CD4-positive, alpha-beta T cell treated with Interleukin-4 for 4 hours (primary cell): ENCODE results near the gene TM9SF3.
"Not testable (repeated sequence)": the region's sequence is repeated elsewhere in the genome, so short reads cannot be mapped to it uniquely, and the experiment has no call there.

ENCODE experiments used
- DNase-seq: peaks from one replicate; pipeline ENCODE4 v3.0.0-alpha.2; 2020

Gene TM9SF3

GRCh38 chr10:96598846-96599245 lies 12.0 kb upstream of the TM9SF3 start:
- no peak for DNase-seq

GRCh38 chr10:96596422-96597407 lies 9.9 kb upstream of the TM9SF3 start:
- no peak for DNase-seq

GRCh38 chr10:96595741-96596140 lies 8.9 kb upstream of the TM9SF3 start:
- DNase-seq = no peak

GRCh38 chr10:96591946-96592345 lies 5.1 kb upstream of the TM9SF3 start:
- no peak for DNase-seq

- DNase-seq = peak; percentile 49
Measured at GRCh38 chr10:96588616-96589419, 2.0 kb upstream of the TM9SF3 start.

GRCh38 chr10:96588060-96588554 lies 1.3 kb upstream of the TM9SF3 start:
- no peak for DNase-seq

GRCh38 chr10:96587264-96588059 lies 650 bp upstream of the TM9SF3 start:
- peak; percentile 61 for DNase-seq

- DNase-seq = peak; percentile 48
Measured at GRCh38 chr10:96585736-96586418, 935 bp downstream of the TM9SF3 start.

GRCh38 chr10:96584474-96584873 lies 2.3 kb downstream of the TM9SF3 start:
- DNase-seq = no peak

GRCh38 chr10:96584035-96584434 lies 2.8 kb downstream of the TM9SF3 start:
- DNase-seq = no peak

GRCh38 chr10:96579133-96579532 lies 7.7 kb downstream of the TM9SF3 start:
- DNase-seq = no peak

- DNase-seq = no peak
Measured at GRCh38 chr10:96578633-96579032, 8.2 kb downstream of the TM9SF3 start.

GRCh38 chr10:96578022-96578421 lies 8.8 kb downstream of the TM9SF3 start:
- DNase-seq = no peak

- DNase-seq = no peak
Measured at GRCh38 chr10:96577069-96577468, 9.7 kb downstream of the TM9SF3 start.

- DNase-seq = no peak
Measured at GRCh38 chr10:96576277-96576980, 10.4 kb downstream of the TM9SF3 start.

GRCh38 chr10:96574564-96574963 lies 12.2 kb downstream of the TM9SF3 start:
- DNase-seq = not testable (repeated sequence)

GRCh38 chr10:96573036-96573435 lies 13.8 kb downstream of the TM9SF3 start:
- DNase-seq = no peak

- DNase-seq = no peak
Measured at GRCh38 chr10:96570983-96571964, 15.5 kb downstream of the TM9SF3 start.

GRCh38 chr10:96570511-96570910 lies 16.3 kb downstream of the TM9SF3 start:
- DNase-seq = no peak

GRCh38 chr10:96568402-96568801 lies 18.4 kb downstream of the TM9SF3 start:
- no peak for DNase-seq
